ENCODE measurements around the gene CYP4V2.

CYP4V2 gene

DNA sequence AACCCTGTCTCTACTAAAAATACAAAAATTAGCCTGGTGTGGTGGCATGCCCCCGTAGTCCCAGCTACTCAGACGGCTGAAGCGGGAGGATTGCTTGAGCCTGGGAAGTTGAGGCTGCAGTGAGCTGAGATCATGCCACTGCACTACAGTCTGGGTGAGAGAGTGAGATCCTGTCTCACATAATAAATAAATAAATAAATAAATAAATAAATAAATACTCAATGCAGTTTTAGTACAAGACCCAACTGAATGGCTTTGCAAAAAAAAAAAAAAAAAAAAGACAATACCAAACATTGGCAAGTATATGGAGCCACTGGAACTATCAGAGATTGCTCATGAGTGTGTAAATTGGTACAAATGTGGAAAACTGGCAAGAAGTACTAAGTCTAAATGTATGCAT, 3.3 kb upstream of the CYP4V2 start:
- in situ Hi-C loops (cut with MboI; ENCODE audit: low sequenced_read_pairs) = no loop called here

DNA sequence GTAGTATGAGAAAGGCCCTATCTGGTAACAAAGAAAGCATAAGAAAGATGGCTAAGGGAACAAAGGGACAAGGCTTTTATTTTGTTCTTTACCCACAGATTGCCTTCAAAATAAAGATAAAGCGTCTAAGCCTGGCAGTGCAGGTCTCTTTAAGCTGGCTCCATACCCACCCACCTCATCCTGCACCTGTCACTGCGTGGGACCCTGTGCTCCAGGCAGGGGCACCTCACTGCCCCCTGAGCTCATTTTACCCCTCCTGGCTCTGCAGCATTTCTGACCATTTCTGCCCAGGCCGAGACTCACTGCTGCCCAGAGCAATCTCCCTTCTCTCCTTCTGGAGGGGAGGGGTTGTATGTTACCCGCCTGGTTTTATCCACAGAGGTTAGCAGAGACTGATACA, 1.7 kb upstream of the CYP4V2 start:
- in situ Hi-C loops (cut with MboI; ENCODE audit: low sequenced_read_pairs) = no loop called here

DNA sequence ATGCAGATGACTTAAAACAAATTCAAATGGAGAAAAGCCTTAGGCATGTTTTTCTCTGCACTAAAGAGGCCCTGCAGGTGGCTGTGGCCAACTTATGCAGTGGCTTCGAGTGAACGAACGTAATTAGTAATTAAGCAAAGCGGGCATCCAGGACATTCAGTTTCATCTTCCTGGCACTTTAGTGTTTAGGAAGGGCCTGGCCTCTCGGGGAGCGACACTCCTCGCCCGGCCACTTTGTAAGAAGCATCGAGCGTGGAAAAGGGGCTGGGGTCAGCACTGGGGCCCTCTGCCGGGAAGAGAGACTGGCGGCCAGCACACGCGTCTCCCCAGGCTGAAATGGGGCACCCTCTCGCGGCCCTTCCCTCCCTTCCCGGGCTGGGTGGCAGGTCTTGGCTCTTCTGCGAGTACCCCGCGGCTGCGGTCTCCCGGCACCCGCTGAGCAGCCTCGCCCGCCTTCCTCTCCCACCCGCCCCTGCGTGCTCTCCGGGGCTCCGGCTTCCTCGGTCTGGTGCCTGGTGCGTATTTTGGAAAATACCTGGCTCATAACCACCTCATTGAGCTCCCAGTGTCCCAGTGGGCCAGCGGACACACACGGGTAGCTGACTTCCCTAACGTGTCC, 677 bp upstream of the CYP4V2 start:
- in situ Hi-C loops (cut with MboI; ENCODE audit: low sequenced_read_pairs) = no loop called here

DNA sequence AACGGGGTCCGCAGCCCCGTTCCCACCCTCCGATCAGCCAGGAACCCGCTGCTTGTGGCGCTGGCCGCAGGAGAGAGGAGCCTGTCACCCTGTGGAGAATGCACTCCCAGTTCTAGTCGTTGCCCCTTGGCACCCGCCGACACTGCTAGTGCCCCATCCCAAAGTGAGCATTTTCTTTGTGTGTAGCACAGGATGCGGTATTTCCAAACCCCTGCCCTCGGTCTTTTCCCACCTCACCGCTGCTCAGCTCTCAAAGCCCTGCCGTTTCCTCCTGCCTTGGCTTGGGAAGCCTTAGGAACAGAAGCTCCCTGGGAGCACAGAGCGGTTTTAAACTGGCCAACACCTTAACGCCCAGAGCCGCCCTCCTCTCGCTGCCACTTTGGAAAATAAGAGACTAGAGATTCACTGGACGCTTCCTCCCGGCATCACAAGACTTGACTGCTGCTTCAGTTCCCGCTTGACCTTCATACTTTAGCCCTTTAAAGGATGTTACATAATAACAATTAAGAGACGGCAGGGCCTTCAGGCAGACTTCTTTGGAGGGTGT, 772 bp downstream of the CYP4V2 start:
- in situ Hi-C loops (cut with MboI; ENCODE audit: low sequenced_read_pairs) = no loop called here

DNA sequence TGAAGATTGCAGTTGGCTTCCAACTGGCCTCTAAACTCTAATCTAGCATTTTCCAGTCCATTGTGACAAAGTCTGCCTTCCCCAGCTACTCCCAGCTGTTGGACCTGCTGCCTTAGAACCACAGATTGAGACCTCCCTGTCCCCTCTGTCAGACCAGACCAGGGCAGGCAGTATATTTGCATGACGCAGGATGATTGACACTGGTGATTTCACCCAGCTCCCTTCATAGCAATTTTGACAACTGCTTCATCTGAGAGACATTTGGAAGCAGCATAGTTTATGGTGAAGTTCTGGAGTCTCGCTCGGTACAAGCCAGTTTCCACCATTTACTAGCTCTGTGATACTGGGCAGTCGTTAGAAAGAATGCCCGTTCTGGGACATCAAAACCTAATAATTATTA, 2.5 kb downstream of the CYP4V2 start:
- in situ Hi-C loops (cut with MboI; ENCODE audit: low sequenced_read_pairs) = no loop called here

DNA sequence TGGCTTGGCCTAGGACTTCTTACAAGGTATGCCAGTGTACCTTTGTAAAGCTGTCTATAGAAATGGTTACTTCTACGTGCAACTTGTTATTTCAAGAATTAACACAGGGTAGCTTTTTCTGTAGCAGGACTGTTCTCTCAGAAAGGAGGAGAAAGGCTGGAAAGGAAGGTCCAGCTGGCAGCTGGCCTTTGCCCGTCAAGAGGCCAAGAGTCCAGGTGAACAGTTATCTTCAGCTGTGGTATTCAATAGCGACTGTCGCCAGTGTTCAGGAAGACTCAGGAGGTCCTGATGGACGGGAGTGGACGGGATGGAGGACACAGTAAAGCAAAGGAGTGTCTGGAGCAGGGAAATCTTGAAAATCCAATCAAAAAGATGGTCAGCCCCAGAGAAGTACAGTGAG, 4.7 kb downstream of the CYP4V2 start:
- in situ Hi-C loops (cut with MboI; ENCODE audit: low sequenced_read_pairs) = no loop called here

DNA sequence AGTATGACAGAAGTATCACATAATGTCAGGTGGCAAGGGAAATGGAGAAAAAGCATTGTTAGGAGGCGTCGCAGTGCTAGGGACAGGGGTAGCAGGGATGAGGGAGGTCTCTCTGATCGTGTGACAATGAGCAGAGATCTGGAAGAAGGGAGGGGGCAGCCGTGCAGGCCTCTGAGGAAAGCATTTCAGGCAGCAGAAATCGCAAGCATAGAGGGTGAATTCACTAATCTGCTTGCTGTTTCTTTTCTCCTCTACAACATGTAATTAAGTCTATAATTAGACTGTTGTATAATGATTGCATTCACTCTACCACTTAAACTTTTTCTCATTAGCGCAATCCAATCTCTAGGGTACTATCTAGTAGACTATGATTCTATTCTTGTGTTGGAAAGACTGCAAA, 9.1 kb downstream of the CYP4V2 start:
- in situ Hi-C loops (cut with MboI; ENCODE audit: low sequenced_read_pairs) = no loop called here

DNA sequence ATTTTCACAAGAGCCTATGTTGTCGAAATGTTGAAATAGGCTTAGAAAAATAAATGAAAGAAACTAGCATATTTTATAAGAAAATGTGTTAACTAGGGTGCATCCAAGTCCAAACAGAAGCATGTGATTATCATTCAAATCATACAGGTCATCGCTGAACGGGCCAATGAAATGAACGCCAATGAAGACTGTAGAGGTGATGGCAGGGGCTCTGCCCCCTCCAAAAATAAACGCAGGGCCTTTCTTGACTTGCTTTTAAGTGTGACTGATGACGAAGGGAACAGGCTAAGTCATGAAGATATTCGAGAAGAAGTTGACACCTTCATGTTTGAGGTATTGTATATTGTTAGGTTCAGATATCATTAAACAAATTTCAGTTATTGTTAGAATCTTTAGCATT, 9.6 kb downstream of the CYP4V2 start:
- in situ Hi-C loops (cut with MboI; ENCODE audit: low sequenced_read_pairs) = no loop called here

DNA sequence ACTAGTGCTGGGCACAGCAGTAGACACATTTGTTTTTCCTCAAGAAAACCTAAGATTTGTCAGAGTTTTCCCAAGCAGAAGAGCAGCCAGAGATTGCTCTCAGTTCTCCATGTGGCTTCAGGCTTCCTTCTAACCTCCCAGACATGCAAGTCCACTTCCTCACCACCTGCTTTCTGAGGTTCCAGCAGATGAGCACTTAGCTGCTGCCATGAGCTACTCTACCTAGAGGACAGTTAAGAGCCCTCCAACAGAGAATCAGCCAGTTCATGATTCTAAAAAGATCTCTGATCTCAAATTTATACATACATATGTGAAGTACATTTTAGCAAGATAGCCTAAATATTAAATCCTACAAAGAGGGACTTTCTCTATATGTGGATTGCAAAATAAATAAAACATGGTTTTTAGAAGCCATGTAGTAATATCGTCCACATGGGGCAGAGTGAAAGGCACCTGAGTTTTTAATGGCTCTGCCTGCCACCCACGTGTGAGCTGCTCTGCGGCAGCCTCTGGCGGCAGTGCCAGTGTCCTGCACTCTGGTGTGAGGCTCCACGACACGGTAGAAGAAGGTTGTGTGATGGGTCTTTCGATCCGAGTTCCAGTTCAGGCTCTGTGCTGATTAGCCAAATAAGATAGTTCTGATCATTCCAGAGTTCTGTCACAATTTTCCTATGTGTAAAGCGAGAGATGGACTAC, 10.3 kb downstream of the CYP4V2 start:
- in situ Hi-C loops (cut with MboI; ENCODE audit: low sequenced_read_pairs) = no loop called here

DNA sequence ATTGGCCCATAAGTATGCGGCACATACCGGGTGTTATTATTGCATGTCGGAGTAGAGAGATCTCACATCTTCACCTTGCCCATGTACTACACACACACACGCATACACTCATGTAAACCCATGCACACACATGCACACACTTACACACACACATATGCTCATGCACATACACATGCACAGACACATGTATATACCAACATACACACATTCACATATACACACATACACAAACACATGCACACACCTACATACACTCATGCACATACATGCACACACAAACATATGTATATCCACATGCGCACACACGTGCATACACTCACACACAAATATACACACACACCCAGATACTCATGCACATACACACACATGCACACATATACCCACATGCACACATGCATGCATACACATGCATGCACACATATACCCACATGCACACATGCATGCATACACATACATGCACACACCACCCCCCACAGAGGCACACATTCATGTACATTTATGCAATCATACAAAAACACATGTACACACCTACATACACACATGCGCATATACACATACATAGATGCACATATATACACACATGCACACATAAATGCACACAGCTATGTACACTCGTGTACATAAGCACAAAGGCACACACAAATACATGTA, 11.2 kb downstream of the CYP4V2 start:
- in situ Hi-C loops (cut with MboI; ENCODE audit: low sequenced_read_pairs) = no loop called here

DNA sequence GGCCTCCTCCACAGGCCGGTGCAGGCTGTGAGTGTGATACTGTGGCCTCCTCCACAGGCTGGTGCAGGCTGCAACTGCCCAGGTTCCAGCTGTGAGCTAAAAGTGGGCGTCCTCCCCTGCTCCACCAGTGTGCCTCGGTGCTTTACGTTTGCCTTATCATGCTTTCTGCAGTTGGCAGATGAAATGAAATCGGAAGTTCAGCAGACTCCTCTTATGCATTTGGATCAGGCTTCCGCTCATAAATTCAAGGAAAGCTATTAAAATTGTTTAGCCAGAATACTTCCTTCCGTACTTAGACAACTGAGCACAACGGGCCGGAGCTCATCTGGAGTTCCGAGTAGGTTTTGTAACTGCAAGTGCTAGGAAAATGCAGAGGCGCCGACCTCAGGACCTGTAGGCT, 12.0 kb downstream of the CYP4V2 start:
- in situ Hi-C loops (cut with MboI; ENCODE audit: low sequenced_read_pairs) = no loop called here

DNA sequence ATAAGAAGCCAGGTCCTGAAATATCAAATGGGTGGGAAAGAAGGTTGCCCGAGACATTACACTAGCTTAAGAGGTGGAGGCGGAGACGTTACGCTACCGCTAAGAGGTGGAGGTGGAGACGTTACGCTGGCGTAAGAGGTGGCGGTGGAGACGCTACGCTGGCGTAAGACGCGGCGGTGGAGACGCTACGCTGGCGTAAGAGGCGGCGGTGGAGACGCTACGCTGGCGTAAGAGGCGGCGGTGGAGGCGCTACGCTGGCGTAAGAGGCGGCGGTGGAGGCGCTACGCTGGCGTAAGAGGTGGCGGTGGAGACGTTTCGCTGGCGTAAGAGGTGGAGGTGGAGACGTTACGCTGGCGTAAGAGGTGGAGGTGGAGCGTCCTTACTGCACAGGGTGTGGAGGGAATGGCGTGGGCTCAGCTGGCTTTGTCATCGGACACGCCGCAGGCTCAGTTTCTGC, 12.8 kb downstream of the CYP4V2 start:
- in situ Hi-C loops (cut with MboI; ENCODE audit: low sequenced_read_pairs) = no loop called here

DNA sequence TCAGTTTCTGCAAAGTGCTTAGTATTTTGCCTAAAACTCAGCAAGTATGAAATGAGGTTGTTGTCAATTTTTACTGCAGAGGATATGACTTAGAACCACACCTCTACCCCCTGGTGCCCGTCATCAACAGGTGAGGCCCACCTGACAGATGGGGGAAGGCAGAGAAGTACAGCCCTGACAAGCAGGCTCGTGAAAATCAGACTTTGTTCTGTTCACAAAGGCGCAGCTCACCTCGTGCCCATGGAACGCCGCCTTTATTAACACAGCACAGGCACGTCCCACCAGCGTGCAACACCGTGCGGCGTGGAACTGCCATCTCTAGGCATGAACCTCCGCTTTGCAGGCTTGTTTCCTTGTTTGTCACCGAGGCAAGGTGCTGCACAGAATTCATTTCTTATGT, 13.3 kb downstream of the CYP4V2 start:
- in situ Hi-C loops (cut with MboI; ENCODE audit: low sequenced_read_pairs) = no loop called here

DNA sequence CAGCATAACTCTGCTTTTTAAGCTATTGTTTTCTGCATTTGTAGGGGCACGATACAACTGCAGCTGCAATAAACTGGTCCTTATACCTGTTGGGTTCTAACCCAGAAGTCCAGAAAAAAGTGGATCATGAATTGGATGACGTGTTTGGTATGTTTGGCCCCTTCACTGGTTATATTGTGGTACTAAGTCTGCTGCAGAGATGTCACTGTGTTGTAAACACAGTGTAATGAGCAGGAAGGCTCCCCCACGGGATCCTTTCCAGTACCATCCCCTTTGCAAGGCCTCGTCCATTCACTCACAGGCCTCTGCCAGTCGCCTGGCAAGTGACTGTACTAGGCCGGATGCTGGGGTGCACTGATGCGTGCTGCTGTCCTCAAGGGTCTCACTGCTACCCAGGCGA, 13.8 kb downstream of the CYP4V2 start:
- in situ Hi-C loops (cut with MboI; ENCODE audit: low sequenced_read_pairs) = no loop called here

DNA sequence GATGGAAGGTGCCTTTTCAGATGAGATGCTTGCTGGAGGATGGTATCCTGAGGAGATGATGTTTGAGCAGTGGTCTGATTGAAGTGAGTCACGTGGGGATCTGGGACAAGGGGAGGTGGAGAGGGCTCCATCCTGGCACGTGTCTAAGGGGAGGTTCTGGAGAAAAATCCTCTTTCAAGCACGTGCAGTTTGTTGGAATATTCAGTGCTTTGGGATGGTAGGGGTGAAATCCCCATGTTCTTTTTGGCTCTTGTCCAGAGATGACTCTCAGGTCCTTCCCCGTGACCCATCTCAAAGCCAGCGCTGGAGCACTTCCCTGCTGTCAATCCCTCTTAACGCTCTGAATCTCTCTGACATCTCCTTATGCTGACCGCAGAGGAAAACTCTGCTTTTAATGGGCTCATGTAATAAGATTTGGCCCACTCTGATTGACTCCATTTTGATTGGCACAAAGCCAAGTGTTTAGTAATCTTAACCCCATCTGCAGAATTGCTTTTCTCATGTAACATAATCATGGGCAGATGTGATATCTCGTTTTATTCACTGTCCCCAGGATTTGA, 25.2 kb downstream of the CYP4V2 start:
- in situ Hi-C loops (cut with MboI; ENCODE audit: low sequenced_read_pairs) = no loop called here

DNA sequence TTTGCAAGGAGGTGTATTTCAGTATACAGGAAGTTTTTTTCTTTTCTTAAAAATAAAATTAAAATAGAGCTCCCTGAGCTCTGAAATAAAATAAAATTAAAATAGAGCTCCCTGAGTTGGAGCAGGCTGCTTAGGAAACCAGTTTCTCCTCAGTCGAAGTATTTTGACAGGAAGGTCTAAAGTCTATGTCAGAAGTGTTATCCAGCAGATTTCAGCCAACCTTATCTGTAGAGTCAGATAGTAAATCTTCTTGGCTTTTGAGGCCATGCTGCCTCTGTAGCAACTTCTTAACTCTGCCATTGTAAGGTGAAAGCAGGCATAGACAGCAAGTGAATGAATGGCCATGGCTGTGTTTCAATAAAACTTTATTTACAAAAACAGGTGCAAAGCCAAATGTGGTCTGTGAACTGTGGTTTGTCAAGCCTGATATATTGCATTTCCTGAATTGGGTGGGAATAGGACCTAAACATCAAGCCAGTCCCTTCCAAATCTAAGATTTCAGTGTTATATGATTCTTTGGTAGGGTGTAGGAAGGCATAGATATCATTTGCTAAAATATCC, 26.4 kb downstream of the CYP4V2 start:
- in situ Hi-C loops (cut with MboI; ENCODE audit: low sequenced_read_pairs) = no loop called here

DNA sequence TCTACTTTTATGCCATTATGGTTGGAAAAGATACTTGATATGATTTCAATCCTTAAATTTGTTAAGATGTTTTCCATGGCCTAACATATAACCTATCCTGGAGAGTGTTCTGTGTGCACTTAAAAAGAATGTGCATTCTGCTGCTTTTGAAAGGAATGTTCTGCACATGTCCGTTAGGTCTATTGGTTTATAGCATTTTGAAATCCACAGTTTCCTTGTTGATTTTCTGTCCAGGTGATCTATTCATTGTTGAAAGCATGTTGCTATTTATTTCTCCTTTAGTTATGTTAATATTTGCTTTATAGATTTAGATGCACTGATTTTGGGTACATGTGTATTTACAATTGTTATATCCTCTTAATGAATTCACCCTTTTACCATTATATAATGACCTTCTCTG, 30.3 kb downstream of the CYP4V2 start:
- in situ Hi-C loops (cut with MboI; ENCODE audit: low sequenced_read_pairs) = no loop called here

DNA sequence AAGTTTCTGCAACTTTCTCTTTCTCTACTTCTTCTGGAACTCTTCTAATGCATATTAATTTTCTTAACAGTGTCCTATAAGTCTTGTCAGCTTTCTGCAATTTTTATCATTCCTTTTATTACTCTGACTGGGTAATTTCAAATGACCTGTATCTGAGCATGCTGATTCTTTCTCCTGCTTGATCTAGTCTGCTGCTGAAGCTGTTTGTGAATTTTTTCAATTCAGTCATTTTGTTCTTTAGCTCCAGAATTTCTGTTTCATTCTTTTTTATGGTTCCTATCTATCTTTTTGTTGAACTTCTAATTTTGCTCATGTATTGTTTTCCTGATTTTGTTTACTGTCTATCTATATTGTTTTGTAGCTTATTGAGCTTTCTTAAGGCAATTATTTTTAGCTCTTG, 34.5 kb downstream of the CYP4V2 start:
- in situ Hi-C loops (cut with MboI; ENCODE audit: low sequenced_read_pairs) = no loop called here

DNA sequence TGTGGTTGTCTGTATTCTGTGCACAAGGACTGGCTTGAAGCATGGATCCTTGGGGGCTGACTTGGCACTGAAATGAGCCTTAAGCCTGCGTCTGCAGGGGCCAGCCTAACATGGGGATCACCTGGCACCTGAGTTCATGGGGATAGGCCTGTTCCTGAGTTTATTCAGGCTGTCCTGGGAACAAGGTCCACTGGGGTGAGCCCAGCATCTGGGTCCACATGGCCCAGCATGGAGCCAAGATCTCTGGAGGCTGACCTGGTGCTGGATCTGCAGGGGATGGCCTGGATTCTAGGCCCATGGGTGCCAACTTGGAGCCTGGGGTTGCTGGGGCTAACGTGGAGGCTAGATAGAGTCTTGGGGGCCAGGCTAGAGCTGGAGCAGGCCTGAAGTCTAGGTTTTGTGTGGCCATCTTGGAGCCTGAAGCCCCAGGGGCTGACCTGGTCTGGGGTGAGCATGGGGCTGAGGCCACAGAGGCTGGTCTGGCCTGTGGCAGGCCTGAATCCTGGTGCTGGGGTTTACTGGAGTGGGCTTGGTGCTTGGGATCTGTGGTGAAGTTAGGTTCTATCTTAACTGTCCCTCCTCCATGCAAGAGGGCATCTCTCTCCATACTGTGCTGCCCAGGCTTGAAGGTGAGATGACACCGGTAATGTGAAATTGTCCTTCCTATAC, 35.3 kb downstream of the CYP4V2 start:
- in situ Hi-C loops (cut with MboI; ENCODE audit: low sequenced_read_pairs) = no loop called here

DNA sequence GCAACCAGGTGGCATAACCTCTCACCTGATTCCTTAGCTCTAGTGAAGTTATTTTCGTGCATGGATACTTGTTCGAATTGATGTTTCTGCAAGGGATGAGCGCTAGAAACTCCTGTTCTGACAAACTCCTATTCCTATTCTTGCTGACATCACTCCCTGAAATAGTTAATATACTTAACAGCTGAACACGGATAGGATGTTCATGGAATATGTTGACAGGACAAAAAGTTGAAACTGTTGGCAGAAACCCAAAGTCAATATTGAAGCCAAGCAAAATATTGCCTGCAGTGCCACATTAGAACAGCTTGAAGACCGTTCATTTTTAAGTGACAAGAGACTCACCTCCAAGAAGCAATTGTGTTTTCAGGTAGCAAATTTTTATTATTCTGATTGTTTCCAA, 35.9 kb downstream of the CYP4V2 start, which contains the start of gene KLKB1:
TSS of gene KLKB1 (plus strand) at position 287 of the 400 bp plus-strand sequence. CDS start 689 bp downstream, outside the sequence.
- in situ Hi-C loops (cut with MboI; ENCODE audit: low sequenced_read_pairs) = no loop called here

All from HL-60/S4 treated with retinoic acid at 250 ng/mL for 4 days and 3 days (cell line).